ENCODE data around the gene ALOX12.

ALOX12 gene

GRCh38 chr17:7041607-7042500, 46.0 kb downstream of the ALOX12 start:
- H3K9ac ChIP-seq (ENCODE audit: low read length): no peak overlapping the region
- no peak overlapping the region for H2AFZ ChIP-seq (ENCODE audit: low read length)
- H3K4me2 ChIP-seq (ENCODE audit: low read length): no peak overlapping the region
- H3K36me3 ChIP-seq (ENCODE audit: insufficient read depth, low read length): no peaks in the 10 kb centered on the region; the same call in 1 of the 2 replicates
- no peaks in the 10 kb centered on the region for H3K9me2 ChIP-seq (ENCODE audit: low read depth, low read length)
- TF ChIP-seq, protein P1, sequence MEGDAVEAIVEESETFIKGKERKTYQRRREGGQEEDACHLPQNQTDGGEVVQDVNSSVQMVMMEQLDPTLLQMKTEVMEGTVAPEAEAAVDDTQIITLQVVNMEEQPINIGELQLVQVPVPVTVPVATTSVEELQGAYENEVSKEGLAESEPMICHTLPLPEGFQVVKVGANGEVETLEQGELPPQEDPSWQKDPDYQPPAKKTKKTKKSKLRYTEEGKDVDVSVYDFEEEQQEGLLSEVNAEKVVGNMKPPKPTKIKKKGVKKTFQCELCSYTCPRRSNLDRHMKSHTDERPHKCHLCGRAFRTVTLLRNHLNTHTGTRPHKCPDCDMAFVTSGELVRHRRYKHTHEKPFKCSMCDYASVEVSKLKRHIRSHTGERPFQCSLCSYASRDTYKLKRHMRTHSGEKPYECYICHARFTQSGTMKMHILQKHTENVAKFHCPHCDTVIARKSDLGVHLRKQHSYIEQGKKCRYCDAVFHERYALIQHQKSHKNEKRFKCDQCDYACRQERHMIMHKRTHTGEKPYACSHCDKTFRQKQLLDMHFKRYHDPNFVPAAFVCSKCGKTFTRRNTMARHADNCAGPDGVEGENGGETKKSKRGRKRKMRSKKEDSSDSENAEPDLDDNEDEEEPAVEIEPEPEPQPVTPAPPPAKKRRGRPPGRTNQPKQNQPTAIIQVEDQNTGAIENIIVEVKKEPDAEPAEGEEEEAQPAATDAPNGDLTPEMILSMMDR (IDR thresholded peaks at IDR 0.05; ENCODE audit: low read length): no peak
- TF ChIP-seq EZH2 (IDR thresholded peaks at IDR 0.05; ENCODE audit: borderline replicate concordance, low read length): no peak
- H4K20me1 ChIP-seq (ENCODE audit: insufficient read depth, low read length): no peaks in the 10 kb centered on the region
- H3F3A ChIP-seq (ENCODE audit: insufficient read depth, low read length): no peaks in the 10 kb centered on the region
- no peaks in the 10 kb centered on the region for H3K9me3 ChIP-seq (ENCODE audit: low read length)
- H3K4me3 ChIP-seq (ENCODE audit: low read depth, low read length, poor library complexity, severe bottlenecking): no peak overlapping the region
- H3K4me1 ChIP-seq (ENCODE audit: insufficient read depth, low read length, severe bottlenecking): peaks cover 27% of the 10 kb centered on the region
- no peak overlapping the region for H3K27ac ChIP-seq (ENCODE audit: low read depth, low read length, poor library complexity, severe bottlenecking)
- H3K79me2 ChIP-seq (ENCODE audit: insufficient read depth, low read length): no peaks in the 10 kb centered on the region
- H3K27me3 ChIP-seq (ENCODE audit: insufficient read depth, low read length): no peaks in the 10 kb centered on the region

DNA sequence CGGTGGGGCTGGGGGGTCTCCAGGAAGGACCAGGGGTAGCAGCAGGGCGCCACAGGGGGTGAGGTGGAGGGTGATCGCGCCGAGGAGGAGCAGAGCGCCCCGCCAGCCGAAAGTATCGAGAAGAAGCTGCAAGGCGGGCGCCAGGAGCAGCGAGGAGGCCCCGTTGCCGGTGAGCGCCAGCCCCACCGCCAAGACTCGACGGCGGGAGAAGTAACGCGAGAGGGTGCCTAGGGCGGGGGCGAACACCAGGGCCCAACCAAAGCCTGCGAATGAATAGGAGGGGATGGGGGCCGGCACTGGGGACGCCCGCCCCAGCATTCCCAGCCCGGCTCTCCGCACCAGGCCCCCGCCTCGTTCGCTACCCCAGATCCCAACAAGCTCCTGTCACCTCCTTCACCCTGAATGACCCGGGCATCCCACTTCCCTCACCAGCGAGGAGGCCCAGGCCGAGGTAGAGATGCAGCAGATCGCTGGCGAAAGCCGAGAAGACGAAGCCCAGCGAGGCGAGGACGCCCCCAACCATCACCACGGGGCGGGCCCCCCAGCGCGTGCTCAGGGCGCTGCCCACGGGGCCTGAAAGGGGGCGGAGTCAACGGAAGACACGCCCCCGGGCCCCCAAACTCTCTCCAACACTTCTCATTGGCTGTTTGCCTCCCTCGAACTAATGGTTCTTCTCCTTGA, 46.8 kb downstream of the ALOX12 start:
- Histone ChIP-seq H2AFZ (ENCODE audit: low read length) (no peak overlapping the region), H3K27ac (ENCODE audit: low read depth, low read length, poor library complexity, severe bottlenecking) (no peak overlapping the region), H3K4me1 (ENCODE audit: insufficient read depth, low read length, severe bottlenecking) (peaks cover 29% of the 10 kb centered on the region), H3K27me3 (ENCODE audit: insufficient read depth, low read length) (no peaks in the 10 kb centered on the region), H3K4me2 (ENCODE audit: low read length) (no peak overlapping the region), H3K9me3 (ENCODE audit: low read length) (no peaks in the 10 kb centered on the region), H4K20me1 (ENCODE audit: insufficient read depth, low read length) (no peaks in the 10 kb centered on the region), H3K79me2 (ENCODE audit: insufficient read depth, low read length) (no peaks in the 10 kb centered on the region), H3K36me3 (ENCODE audit: insufficient read depth, low read length) (no peaks in the 10 kb centered on the region; the same call in 1 of the 2 replicates), H3F3A (ENCODE audit: insufficient read depth, low read length) (no peaks in the 10 kb centered on the region), H3K4me3 (ENCODE audit: low read depth, low read length, poor library complexity, severe bottlenecking) (no peak overlapping the region), H3K9ac (ENCODE audit: low read length) (no peak overlapping the region), H3K9me2 (ENCODE audit: low read depth, low read length) (no peaks in the 10 kb centered on the region)
- TF ChIP-seq, protein P1 (IDR thresholded peaks at IDR 0.05; ENCODE audit: low read length): no peak
- no peak for TF ChIP-seq EZH2 (IDR thresholded peaks at IDR 0.05; ENCODE audit: borderline replicate concordance, low read length)

DNA sequence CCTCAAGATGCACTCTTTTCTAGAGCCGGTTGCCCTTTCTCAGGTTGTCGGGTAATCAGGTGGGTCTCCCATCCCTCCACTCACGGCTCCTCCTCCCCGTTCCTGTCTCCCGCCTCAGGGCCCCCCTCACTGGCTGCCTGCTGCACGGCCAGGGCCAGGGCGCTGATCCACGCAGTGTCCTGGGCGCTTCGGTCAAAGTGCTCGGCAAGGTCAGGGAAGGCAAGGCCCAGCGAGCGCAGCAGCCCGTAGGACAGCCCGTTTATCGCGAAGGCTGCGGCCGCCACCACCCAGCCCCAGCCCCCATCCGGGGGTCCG, 47.3 kb downstream of the ALOX12 start:
- Histone ChIP-seq H3K9me3 (ENCODE audit: low read length) (no peaks in the 10 kb centered on the region), H4K20me1 (ENCODE audit: insufficient read depth, low read length) (no peaks in the 10 kb centered on the region), H3K4me3 (ENCODE audit: low read depth, low read length, poor library complexity, severe bottlenecking) (no peak overlapping the region), H3K27me3 (ENCODE audit: insufficient read depth, low read length) (no peaks in the 10 kb centered on the region), H3K36me3 (ENCODE audit: insufficient read depth, low read length) (no peaks in the 10 kb centered on the region; the same call in 1 of the 2 replicates), H3K9ac (ENCODE audit: low read length) (no peak overlapping the region), H3K4me1 (ENCODE audit: insufficient read depth, low read length, severe bottlenecking) (peaks cover 29% of the 10 kb centered on the region), H2AFZ (ENCODE audit: low read length) (no peak overlapping the region), H3K27ac (ENCODE audit: low read depth, low read length, poor library complexity, severe bottlenecking) (no peak overlapping the region), H3F3A (ENCODE audit: insufficient read depth, low read length) (no peaks in the 10 kb centered on the region), H3K4me2 (ENCODE audit: low read length) (no peak overlapping the region), H3K9me2 (ENCODE audit: low read depth, low read length) (no peaks in the 10 kb centered on the region), H3K79me2 (ENCODE audit: insufficient read depth, low read length) (no peaks in the 10 kb centered on the region)
- TF ChIP-seq EZH2 (IDR thresholded peaks at IDR 0.05; ENCODE audit: borderline replicate concordance, low read length): no peak
- TF ChIP-seq, protein P1 (IDR thresholded peaks at IDR 0.05; ENCODE audit: low read length): no peak

Data from OCI-LY1 (cell line).